ENCODE measurements around the gene SHROOM1.

SHROOM1 gene

GRCh38 chr5:132776938-132777208 is 53.6 kb downstream of the SHROOM1 start:
- DNase-seq (ENCODE audit: low read depth), result no peak

- DNase-seq (ENCODE audit: low read depth), result no peak
Observed at GRCh38 chr5:132776131-132776937, 54.1 kb downstream of the SHROOM1 start.

GRCh38 chr5:132775476-132775961 is 54.9 kb downstream of the SHROOM1 start:
- DNase-seq (ENCODE audit: low read depth), result no peak

GRCh38 chr5:132774896-132775295 is 55.6 kb downstream of the SHROOM1 start:
- DNase-seq (ENCODE audit: low read depth), result no peak

DNA sequence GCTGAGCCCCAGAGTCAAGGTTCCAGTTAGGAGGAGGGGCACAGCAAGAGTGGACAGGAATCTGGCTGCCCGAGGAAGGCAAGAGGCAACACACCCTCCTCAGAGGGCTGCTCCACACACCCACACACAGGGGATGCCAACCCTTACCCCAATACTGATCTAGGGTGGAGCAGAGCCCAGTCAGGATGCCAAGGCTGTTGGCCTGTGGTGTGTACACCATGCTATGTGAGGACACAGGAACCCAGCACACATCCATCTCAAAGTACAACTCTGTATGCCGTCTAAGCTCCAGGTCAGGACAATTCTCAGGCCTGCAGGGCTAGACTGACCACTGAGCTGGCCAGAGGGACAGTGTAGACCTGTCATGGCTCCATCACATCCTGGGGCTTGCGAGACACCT is 56.0 kb downstream of the SHROOM1 start:
- DNase-seq (ENCODE audit: low read depth), result no peak

GRCh38 chr5:132773601-132774355 is 56.7 kb downstream of the SHROOM1 start:
- no peak for DNase-seq (ENCODE audit: low read depth)

DNA sequence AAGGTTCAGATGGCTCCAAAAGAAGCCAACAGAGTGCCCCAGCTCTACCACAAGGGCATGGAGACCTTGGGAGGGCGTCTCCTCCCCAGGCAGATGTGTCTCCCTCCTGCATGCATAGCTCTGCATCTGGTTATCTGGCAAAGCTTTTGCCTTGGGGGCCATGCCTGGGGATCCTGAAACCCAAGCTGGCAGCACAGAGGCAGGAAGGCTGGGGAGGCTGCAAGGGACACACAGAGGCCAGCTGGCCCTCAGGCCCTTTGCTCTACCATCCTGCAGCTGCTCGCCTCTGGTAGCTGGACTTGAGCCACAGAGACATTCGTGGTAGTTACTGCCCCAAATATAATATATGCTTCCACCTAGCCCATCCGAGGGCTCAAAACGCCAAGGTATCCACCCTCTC is 57.3 kb downstream of the SHROOM1 start:
- no peak for DNase-seq (ENCODE audit: low read depth)

DNA sequence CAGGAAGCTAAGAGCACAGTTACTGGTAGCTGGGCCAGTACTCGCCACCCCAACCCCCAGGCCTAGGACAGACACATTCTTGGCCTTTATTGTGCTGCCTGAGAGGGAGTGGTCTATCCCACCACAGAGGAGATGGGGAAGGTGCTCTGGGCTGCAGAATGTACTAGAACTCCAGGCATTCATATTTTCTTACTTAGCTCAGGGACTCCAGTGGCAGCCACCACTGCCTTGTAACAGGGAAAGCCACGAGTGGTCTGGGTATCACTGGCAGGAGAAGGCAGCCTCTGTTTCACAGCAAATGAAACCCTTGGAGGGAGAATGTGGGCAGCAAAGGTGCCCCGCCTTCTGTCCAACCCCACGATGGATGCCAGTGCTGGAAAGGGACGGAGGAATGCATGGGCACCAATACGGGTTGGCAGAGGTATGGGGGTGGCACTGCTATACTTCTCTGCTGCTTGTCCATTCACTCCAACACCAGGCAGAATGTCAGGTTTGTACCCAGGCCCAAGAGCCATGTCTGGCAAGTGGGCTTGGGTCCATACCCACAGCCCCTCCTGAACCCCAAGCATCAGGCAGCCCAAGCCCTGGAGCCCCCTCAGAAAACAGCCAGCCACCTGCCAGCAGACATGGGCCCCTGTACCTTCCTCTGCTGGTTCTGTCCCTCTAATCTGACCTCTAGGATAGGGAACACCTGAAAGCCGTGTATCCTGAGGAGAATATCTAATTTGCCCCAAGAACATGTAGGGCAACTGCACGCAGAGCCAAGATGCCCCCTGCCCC is 58.0 kb downstream of the SHROOM1 start:
- no peak for DNase-seq (ENCODE audit: low read depth)

Data from HS-5 (cell line).